Gastrocnemius medialis (tissue), 4 donors: ENCODE data around the gene CCL19. TPM values are rescaled to one million over a fixed set of nuclear protein-coding genes. Genes with fewer than 3 reads are reported as not detected.
"Not testable (repeated sequence)": the region's sequence is repeated elsewhere in the genome, so short reads cannot be mapped to it uniquely, and the experiment has no call there.

Experiments used
- ATAC-seq, 2 donors: fragments of 150-250 bp; one replicate each; pipeline ENCODE4 v1.9.1; 2016
- DNase-seq, 2 donors: peaks; one replicate each; pipeline ENCODE4 v3.0.0-alpha.2; 2019
- H3K27ac ChIP-seq, 4 donors: fragments of 200-600 bp; sonication (generic); 1 replicate in 1 of 4; 2 replicates in 3 of 4; pipeline ENCODE4 v1.5.1; 2016 to 2018; ENCODE audit warnings: mild to moderate bottlenecking in 2 of 4, moderate library complexity in 1 of 4
- H3K27me3 ChIP-seq, 3 donors: fragments of 200-600 bp; sonication (generic) in 2 of 3; 1 replicate in 1 of 3; 2 replicates in 2 of 3; pipeline versions ENCODE4 v1.5.1 to v1.6.0; 2016 to 2019; ENCODE audit warnings: mild to moderate bottlenecking in 1 of 3, moderate library complexity in 1 of 3
- H3K36me3 ChIP-seq, 2 donors: fragments of 200-600 bp; sonication (generic) in 1 of 2; one replicate each; pipeline ENCODE4 v1.5.1; 2017 to 2018
- H3K4me1 ChIP-seq, 2 donors: fragments of 200-600 bp; sonication (generic) in 1 of 2; one replicate each; pipeline ENCODE4 v1.5.1; 2016 to 2017; ENCODE audit warnings: mild to moderate bottlenecking in 2 of 2
- H3K4me3 ChIP-seq, 4 donors: fragments of 200-600 bp; sonication (generic) in 3 of 4; 1 replicate in 1 of 4; 2 replicates in 3 of 4; pipeline ENCODE4 v1.5.1; 2016 to 2019; ENCODE audit warnings: mild to moderate bottlenecking in 2 of 4
- H3K9me3 ChIP-seq, 3 donors: fragments of 200-600 bp; sonication (generic) in 2 of 3; 1 replicate in 1 of 3; 2 replicates in 2 of 3; pipeline ENCODE4 v1.5.1; 2016 to 2019
- POLR2A ChIP-seq, 2 donors: fragments of 450-650 bp; IDR thresholded peaks; one replicate each; pipeline ENCODE4 v1.6.1; 2017; ENCODE audit warnings: antibody characterized with exemption in 2 of 2, mild to moderate bottlenecking in 2 of 2, moderate library complexity in 2 of 2
- in situ Hi-C, 4 donors: fragments of 200-750 bp; cut with MboI; loops; one replicate each; pipeline versions ENCODE4 v1.15.0 to v1.8.0; 2017; ENCODE audit warnings: low sequenced_read_pairs in 4 of 4
- intact Hi-C: fragments of 100-400 bp; cut with DNase I; formaldehyde crosslinking; loops from one replicate; pipeline ENCODE4 v1.15.1; 2023; ENCODE audit warnings: low total_unique reads
- total RNA-seq, 4 donors: library from RNA; depleted of rRNA; stranded (reverse); fragments of >200 nt; gene quantifications; one replicate each; pipeline versions ENCODE4 v1.1.0 to v1.2.3, GENCODE V29; 2016
- TF ChIP-seq, protein P1 (sequence below), 5 experiments: fragments of 450-650 bp in 3 of 5; fragments of 200-600 bp in 2 of 5; sonication (generic) in 2 of 5; IDR thresholded peaks in 4 of 5; conservative IDR thresholded peaks in 1 of 5; 1 replicate in 4 of 5; 2 replicates in 1 of 5; pipeline ENCODE4 v1.5.1; 2016 to 2019; ENCODE audit warnings: antibody characterized with exemption in 5 of 5, mild to moderate bottlenecking in 3 of 5, moderate library complexity in 3 of 5

Gene CCL19
- total RNA-seq, result not detected

DNA sequence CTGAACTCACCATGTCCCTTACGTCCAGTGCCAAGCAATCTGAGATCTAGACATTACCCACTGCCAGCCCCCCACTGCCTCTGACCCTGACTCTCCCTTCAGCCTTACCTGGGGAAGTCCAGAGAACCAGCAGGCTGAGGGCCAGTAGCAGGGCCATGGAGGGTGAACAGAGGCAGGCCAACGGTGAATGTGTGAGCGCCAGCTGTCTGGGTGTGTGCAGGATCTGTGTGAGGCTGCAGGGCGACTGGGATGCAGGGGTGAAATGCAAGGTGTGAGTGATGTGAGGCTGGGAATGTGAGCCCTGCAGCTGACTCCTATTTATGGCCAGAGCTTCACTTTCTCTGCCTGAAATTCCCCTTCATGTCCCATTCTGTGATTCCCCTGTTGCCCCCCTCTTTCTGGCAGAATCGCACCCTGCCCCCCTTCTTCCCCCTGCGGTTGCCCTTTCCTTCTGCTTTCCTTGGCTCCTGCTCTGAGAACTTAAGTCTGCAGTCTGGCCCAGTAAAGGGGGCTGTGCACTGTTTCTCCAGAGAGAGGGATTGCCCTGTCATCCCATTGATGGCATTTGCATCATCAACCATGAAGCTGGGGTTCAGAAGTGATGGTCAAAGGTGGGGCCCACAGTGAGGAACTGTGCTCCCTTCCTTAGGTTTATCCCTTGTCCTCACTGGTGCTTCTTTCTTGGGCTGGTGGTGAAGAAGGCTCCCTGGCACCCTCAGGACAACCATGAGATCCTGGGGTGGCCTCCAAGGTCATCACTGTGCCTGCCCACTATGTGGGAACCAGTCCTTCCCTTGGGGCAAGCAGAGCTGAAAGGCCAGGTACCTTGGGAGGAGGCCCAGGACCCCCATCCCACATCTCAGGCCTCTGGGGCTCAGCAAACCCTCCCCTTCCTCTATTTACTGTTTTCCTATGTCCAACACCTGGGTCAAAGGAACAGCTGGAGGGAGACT lies at the start of gene CCL19:
TSS of gene CCL19 (minus strand) at position 294 of the 953 bp plus-strand sequence. CDS start at position 157, 137 bp downstream.
- no peaks in the 10 kb centered on the region for H3K9me3 ChIP-seq
- DNase-seq (no peak), ATAC-seq (no peak)
- H3K4me3 ChIP-seq, result no peak within 1 kb of the TSS
- no peak for TF ChIP-seq POLR2A (IDR thresholded peaks at IDR 0.05)
- TF ChIP-seq, protein P1, sequence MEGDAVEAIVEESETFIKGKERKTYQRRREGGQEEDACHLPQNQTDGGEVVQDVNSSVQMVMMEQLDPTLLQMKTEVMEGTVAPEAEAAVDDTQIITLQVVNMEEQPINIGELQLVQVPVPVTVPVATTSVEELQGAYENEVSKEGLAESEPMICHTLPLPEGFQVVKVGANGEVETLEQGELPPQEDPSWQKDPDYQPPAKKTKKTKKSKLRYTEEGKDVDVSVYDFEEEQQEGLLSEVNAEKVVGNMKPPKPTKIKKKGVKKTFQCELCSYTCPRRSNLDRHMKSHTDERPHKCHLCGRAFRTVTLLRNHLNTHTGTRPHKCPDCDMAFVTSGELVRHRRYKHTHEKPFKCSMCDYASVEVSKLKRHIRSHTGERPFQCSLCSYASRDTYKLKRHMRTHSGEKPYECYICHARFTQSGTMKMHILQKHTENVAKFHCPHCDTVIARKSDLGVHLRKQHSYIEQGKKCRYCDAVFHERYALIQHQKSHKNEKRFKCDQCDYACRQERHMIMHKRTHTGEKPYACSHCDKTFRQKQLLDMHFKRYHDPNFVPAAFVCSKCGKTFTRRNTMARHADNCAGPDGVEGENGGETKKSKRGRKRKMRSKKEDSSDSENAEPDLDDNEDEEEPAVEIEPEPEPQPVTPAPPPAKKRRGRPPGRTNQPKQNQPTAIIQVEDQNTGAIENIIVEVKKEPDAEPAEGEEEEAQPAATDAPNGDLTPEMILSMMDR (IDR thresholded peaks at IDR 0.05 in 4 of 5, conservative IDR thresholded peaks at IDR 0.05 in 1 of 5), result no peak
- intact Hi-C loops (no loop called here), in situ Hi-C loops (no loop called here)
- H3K36me3 ChIP-seq, result no peaks in the 10 kb centered on the region
- no peaks in the 10 kb centered on the region for H3K27me3 ChIP-seq
- no peaks in the 10 kb centered on the region for H3K4me1 ChIP-seq
- no peak within 1 kb of the TSS for H3K27ac ChIP-seq

DNA sequence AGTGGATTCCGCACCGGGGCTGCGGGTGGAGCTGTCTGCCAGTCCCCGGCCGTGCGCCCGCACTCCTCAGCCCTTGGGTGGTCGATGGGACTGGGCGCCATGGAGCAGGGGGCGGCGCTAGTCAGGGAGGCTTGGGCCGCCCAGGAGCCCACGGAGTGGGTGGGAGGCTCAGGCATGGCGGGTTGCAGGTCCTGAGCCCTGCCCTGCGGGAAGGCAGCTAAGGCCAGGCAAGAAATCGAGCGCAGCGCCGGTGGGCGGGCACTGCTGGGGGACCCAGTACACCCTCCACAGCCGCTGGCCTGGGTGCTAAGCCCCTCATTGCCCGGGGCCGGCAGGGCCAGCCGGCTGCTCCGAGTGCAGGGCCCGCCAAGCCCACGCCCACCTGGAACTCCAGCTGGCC lies 49.1 kb upstream of the CCL19 start:
- H3K36me3 ChIP-seq, in situ Hi-C loops, ATAC-seq, intact Hi-C loops, H3K9me3 ChIP-seq, DNase-seq, H3K27me3 ChIP-seq, H3K4me3 ChIP-seq, H3K4me1 ChIP-seq, H3K27ac ChIP-seq: not testable (repeated sequence)

DNA sequence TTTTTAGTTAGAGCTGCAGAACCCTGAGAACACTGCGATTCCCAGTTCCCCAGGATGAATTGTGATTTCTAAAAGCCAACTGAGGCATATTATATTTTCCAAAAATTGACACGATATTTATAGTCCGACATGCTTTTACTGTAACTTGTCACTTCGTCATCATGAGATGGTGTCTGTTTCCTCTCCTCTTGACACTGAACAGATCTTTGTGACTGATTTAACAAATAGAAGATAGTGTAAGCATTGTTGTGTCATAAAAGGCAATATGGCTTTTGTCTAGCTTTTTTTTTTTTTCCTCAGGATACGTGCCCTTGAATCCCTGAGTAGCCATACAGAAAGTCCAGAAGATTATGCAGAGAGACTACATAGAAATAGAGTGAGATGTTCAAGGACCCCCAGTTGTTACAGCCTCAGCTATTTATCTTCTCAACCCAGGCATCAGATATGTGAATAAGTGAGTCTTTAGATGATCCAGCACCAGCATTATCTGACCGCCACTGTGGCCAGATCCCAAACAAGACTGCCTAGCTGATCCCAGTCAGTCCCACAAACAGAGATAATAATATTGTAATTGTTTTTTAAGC lies 46.7 kb upstream of the CCL19 start:
- H3K36me3 ChIP-seq, result no peaks in the 10 kb centered on the region
- no peak overlapping the region for H3K27ac ChIP-seq
- TF ChIP-seq, protein P1 (IDR thresholded peaks at IDR 0.05 in 4 of 5, conservative IDR thresholded peaks at IDR 0.05 in 1 of 5), result no peak
- TF ChIP-seq POLR2A (IDR thresholded peaks at IDR 0.05), result no peak
- H3K4me1 ChIP-seq, result no peaks in the 10 kb centered on the region
- ATAC-seq (no peak), DNase-seq (no peak)
- in situ Hi-C loops, result no loop called here
- no peak overlapping the region for H3K4me3 ChIP-seq
- intact Hi-C loops, result no loop called here
- H3K9me3 ChIP-seq, result no peaks in the 10 kb centered on the region
- H3K27me3 ChIP-seq, result no peaks in the 10 kb centered on the region

DNA sequence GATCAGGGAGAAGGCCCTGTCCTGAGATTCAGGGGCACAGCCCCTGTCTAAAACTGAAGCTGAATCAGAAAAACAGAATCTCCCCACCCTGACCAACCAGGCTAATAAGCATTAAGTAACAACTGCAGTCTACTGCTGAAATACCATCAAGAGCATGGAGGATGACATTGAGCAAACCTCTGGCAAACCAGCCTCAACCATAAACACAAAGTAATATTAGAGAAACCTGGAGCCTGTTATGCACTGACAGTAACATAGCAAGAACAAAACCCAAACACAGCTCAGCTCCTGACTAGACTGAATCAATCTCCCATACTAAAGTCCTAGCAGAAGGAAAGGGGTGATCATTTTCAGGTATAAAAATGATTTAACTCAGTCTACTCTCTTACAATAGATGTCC lies 43.6 kb upstream of the CCL19 start:
- Histone ChIP-seq H3K4me1 (no peaks in the 10 kb centered on the region), H3K27me3 (no peaks in the 10 kb centered on the region), H3K9me3 (no peaks in the 10 kb centered on the region), H3K27ac (no peak overlapping the region), H3K4me3 (no peak overlapping the region), H3K36me3 (no peaks in the 10 kb centered on the region)
- ATAC-seq (no peak), DNase-seq (no peak)
- intact Hi-C loops (no loop called here), in situ Hi-C loops (no loop called here)
- TF ChIP-seq, protein P1 (IDR thresholded peaks at IDR 0.05 in 4 of 5, conservative IDR thresholded peaks at IDR 0.05 in 1 of 5), result no peak
- no peak for TF ChIP-seq POLR2A (IDR thresholded peaks at IDR 0.05)

DNA sequence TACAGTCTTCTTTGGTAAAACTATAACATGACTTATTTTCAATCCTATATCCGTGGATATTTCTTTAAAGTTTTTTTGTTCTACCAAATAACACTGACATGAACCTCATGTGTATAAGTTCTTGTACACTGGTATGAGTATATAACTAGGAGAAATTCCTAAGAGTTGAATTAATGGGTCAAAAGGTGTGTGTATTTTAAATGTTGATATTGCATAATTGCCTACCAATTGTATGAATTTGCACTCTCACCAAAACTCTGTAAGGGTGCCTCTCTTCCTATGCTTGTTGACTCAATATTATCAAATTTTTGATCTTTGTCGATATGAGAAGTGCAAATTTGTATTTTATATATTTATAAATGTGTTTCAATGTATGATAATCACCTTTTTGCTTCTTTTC lies 41.8 kb upstream of the CCL19 start:
- no peak overlapping the region for H3K4me3 ChIP-seq
- in situ Hi-C loops, result no loop called here
- no peak for TF ChIP-seq POLR2A (IDR thresholded peaks at IDR 0.05)
- TF ChIP-seq, protein P1 (IDR thresholded peaks at IDR 0.05 in 4 of 5, conservative IDR thresholded peaks at IDR 0.05 in 1 of 5), result no peak
- H3K9me3 ChIP-seq, result no peaks in the 10 kb centered on the region
- H3K27ac ChIP-seq, result no peak overlapping the region
- no peak for ATAC-seq
- intact Hi-C loops, result no loop called here
- no peaks in the 10 kb centered on the region for H3K4me1 ChIP-seq
- no peaks in the 10 kb centered on the region for H3K27me3 ChIP-seq
- no peaks in the 10 kb centered on the region for H3K36me3 ChIP-seq
- no peak for DNase-seq
